Activated T-cell treated with anti-CD3 and anti-CD28 coated beads for 1 hour (primary cell): Measurements from ENCODE around the gene NPW.
"Not testable (repeated sequence)": the region's sequence is repeated elsewhere in the genome, so short reads cannot be mapped to it uniquely, and the experiment has no call there.

Experiments
- DNase-seq: peaks from one replicate; pipeline ENCODE4 v3.0.0-alpha.2; 2020; ENCODE audit warnings: low read depth

Gene NPW

DNA sequence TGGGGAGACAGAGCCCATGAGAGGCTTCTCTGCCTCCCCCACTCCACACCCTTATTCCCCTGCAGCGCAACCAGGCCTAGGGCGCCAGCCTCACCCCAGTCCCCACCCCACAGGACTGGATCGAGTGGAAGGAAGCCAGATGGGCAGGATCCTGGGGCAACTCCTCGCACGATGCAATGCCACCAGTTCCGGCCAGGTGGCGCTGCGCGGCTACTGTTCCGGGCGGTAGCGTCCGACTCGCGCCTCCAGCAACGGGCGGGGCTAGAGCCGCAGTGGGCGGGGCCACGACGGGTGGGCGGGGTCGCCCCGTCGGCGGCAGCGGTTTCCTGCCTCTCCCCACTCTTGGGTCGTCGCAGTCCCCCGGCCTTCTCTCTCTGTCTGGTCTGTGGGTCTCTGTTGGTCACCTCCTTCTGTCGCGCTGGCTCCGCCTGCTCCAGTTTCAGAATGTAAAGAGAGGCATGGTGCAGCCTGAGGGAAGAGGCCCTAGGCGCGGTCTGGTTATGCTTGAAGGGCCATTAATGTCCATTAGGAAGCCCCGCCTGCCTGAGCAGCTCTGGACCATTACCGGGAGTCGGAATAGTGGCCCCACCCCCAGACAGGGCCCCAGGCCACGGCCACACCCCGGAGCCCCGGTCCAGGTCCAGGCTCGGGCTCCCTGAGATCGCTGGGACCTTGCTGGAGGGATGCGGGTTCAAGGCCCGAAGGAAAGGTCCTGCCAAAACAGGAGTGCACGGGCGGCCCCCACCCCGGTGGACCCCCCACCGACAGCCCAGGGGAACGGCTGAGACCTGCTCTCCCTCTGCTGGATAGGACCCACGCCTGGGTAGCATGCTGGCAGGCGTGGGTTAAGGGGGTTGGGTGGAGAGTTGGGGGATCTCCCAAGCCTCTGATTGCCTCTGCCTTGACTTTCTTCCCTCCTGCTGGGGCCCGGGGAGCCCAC is 3.8 kb downstream of the NPW start:
- peak; percentile 97 for DNase-seq

GRCh38 chr16:2024032-2024420 is 4.4 kb downstream of the NPW start:
- no peak for DNase-seq

DNA sequence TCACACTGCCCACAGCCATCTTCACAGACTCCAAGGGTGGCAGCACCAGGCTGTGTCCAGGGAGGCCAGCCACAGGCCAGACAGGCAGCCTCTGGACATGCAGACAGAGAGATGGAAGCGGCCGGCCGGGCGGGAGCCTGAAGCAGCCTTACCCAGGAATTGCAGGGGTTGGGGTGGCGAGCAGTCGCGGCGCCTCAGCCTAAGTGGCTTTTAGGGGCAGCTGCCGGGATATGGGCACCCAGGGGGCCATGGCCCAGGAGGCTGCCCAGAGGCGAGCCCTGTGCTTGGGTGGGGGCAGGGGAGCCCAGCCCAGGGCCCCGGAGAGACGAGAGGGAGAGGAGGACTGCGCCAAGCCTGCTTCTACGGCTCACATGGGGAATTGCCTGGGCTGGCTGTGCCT is 5.7 kb downstream of the NPW start:
- DNase-seq, result no peak

- no peak for DNase-seq
These were observed 6.4 kb downstream of the NPW start for GRCh38 chr16:2025878-2026460.

GRCh38 chr16:2026461-2027023 is 7.0 kb downstream of the NPW start, which contains the start of gene NHERF2:
Gene NHERF2, plus strand, starts transcription at chr16:2026902. Its CDS starts 104 bp downstream, at chr16:2027006.
- DNase-seq, result peak; percentile 23

DNA sequence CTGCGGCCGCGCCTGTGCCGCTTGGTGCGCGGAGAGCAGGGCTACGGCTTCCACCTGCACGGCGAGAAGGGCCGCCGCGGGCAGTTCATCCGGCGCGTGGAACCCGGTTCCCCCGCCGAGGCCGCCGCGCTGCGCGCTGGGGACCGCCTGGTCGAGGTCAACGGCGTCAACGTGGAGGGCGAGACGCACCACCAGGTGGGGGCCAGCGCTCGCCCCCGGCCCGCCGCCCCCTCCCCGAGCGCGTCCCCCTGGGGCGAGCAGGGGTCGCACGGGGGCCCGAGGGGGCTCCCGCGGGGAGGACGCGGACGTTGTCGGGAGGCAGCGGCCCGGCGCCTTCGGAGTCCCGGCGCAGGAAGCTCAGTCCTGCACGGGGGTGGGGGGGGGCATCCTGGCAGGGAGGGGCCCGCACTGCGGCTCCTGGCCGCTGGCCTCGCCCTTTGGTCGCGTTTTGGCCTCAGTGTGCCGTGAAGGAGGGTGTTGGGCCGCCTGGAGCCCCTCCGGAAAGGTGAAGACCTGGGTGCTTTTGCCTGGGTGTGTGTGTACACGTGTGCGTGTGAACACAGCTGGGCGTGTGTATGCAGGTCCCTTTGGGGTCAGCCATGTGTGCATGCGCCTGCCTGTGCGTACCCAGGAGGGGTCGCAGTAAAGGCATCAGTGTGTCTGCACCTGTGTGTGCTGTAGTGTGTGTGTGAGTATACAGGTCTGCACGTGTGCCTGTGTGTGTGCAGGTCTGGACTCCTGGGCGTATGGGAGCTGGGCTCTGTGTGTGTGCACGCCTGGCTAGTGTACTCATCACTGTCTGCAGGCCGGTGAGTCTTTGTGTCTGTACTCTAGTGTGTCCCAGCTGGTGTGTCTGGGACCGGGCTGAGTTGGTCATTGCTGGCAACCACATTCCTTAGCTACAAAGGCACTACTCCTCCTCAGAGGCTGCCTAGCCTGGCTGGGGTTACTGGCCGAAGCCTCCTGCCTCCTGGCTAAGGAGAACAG is 7.7 kb downstream of the NPW start:
- DNase-seq, result no peak

DNA sequence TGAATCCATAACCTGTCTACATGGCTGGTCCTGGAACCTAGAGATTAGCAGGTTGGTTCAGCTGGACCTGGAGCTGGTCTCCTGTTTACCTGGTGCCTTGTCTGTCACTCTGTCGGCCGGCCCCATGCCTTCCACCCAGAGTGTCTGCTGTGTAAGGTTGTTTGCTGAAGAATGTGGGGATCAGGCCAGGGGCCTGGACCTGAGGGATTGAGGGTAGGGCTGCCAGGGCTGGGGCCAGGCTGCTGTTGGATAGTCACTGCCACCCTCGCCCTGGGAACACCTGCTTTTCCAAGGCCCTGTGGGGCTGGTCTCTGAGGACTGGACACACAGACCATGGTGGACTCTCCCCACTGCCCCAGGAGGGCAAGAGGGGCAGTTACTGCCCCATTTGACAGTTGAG is 8.6 kb downstream of the NPW start:
- no peak for DNase-seq

DNA sequence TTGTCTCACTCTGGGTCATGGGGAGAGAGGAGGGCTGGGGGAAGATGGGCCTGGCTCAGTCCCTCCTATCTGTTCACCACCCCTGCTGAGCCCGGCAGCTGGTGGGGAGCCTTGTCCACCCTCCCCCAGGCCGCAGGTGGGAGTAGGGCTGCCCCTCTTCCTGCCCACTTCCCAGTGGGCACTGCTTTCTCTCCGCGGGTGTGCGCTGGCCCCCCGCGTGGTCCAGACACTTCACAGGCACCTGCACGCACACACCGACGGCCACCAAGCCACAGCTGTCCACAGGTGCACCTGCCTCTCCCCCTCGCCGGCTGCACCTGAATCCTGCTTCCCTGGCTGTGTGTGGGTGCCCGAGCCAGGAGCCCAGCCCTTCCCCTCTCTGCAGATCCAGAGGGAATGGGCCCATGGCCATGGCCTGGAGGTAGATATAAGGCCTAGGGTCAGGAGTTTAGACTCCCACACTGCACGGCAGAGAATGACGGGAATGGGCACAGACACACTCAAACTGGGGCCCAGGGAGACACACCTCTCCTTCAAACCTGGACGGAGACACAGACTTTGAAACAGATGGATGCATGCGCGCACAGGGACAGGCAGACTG is 9.1 kb downstream of the NPW start:
- no peak for DNase-seq

GRCh38 chr16:2029350-2029749 is 9.8 kb downstream of the NPW start:
- no peak for DNase-seq

DNA sequence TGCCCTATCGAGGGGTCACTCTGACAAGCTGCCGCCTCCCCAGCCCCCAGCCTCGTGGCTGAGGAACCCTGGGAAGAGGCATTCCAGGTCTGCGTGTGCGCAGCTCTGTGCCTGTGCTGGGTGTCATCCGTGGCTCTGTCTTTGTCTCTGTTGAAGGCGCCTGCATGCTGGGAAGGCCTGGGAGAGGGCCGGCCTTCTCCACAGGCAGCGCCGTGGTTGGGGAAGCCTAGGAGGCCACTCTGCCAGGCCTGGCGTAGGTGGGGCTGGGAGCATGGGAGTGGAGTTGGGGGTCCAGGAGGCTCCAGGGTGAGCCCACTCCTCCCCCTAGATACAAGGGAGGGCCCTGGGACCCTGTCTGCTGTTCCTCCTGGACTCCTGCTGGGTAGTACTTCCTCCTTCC is 10.5 kb downstream of the NPW start:
- DNase-seq, result no peak

DNA sequence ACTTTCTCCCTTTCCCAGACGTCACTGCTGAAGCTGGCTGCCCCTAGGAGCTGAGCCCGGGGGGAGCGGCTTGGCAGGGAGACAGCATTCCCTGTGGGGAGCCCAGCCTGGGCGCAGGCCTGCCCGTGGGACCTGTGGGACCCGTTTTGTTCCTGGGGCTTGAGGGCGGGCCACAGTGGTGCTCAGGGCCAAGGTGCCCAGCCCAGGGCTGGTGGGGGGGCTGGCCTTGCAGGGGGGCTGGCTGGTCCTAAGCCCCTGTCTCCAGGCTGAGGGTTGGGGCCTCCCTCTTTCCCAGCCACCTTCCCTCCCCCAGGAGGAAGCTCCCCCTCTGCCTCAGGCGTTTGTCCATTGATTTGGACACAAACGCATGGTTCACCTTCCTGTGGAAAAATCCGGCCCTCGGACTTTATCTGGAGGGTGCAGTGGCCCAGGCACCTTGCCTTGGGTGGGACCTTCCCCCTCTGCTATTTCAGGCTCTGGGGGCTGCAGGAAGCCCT is 11.5 kb downstream of the NPW start:
- no peak for DNase-seq

GRCh38 chr16:2032285-2033056 is 12.9 kb downstream of the NPW start:
- no peak for DNase-seq

DNA sequence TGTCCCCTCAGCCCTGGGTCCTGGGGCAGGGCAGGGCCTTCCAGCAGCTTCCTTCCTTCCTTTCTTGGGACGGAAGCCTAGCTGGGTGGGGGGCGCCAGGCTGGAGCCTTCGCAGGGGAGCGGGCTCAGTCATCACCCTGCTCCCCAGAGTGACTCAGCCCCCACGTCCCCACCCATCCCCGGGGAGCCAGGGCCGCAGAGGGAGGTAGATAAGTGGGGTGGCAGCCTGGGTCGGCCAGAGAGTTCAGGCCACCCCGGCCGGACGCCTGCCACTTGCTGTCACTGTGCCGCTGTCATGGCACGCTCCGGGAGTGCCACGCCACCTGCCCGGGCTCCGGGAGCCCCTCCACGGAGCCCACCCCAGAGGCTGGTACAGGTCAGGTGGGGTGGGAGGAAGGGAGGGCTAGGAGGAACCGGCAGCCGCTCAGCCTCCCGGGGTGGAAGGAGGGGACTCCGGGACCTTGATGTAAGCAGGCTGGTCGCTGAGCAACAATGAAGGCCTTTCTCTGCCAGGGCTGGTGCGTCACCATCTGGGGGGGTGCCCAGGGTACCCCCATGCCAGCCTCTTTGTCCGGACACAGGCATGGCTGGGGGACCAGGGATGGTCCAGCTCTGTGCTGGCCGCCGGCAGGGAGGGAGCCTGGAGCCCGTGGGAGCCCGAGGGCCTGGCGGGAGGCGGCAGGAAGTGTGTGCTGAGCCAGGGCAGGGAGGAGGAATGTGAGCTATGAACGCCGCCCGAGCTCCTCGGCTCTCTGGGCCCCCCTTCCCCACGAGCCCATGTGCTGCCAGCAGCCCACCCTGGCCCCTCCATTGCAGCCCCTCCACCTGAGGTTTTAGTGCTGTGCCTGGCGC is 13.7 kb downstream of the NPW start:
- DNase-seq, result no peak

DNA sequence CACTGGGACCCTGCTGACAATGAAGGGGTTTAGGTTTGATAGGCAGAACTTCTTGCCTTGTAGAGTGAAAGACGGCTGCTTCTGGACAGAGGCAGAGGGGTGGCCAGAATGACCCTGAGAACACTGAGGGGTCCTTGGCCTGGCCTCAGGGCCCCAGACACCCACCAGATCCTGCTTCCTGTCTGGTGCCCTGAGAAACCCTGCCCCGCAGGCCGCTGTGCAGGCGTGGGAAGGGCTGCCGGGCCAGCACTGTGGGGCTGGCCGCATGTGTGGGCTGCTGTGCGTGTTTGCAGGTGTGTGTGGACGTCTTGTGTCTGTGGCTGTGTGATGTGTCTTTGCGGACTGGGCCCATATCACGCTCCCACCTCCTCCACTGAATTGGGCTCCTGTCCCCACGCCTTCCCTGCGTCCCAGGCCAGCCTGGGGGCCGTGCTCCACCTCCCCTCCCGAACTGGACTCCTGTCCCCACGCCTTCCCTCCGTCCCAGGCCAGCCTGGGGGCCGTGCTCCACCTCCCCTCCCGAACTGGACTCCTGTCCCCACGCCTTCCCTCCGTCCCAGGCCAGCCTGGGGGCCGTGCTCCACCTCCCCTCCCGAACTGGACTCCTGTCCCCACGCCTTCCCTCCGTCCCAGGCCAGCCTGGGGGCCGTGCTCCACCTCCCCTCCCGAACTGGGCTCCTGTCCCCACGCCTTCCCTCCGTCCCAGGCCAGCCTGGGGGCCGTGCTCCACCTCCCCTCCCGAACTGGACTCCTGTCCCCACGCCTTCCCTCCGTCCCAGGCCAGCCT is 14.5 kb downstream of the NPW start:
- DNase-seq, result not testable (repeated sequence)

GRCh38 chr16:2034696-2035430 is 15.3 kb downstream of the NPW start:
- DNase-seq, result no peak

- DNase-seq, result no peak
These were observed 16.0 kb downstream of the NPW start for GRCh38 chr16:2035431-2036199.
